HG03571 (cell line): ENCODE measurements around the gene RHOBTB1.

ENCODE experiments used
- ATAC-seq: cut with Tn5 transposase; IDR thresholded peaks from one replicate; pipeline ENCODE4 v1.9.1; 2021; ENCODE audit not compliant: unreplicated experiment

The RHOBTB1 gene

GRCh38 chr10:60823324-60823723 is 120.7 kb downstream of the RHOBTB1 start:
- no peak for ATAC-seq

- no peak for ATAC-seq
Measured at GRCh38 chr10:60822809-60823208, 121.2 kb downstream of the RHOBTB1 start.

GRCh38 chr10:60821656-60822055 is 122.3 kb downstream of the RHOBTB1 start:
- no peak for ATAC-seq

GRCh38 chr10:60820093-60820754 is 123.8 kb downstream of the RHOBTB1 start:
- no peak for ATAC-seq
